ENCODE measurements around the gene COL4A4. TPM values are rescaled to one million over a fixed set of nuclear protein-coding genes. Genes with fewer than 3 reads are reported as not detected.

COL4A4 gene
- total RNA-seq, 1 donor from 2014 or later, result 5.2 TPM

DNA sequence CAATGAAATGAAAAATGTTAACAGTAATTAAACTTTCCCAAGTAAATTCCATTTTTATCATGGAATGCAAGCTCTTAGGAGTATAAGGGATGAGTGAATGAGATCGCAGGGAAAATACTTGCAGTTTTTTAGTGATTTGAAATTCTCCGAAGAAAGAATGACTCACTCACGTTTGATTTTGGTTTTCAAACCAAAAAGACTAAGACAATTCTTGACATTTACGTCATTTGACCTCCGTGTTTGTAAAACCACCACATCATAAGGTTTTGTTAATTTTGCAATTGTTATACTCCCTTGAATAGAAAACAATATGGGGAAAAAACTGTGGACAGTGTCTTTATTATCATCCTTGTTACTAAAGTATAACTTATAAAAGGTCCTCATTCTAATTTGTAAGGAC, 29.4 kb downstream of the COL4A4 start:
- no peak for DNase-seq (ENCODE audit: low read depth)
- H3K4me3 ChIP-seq (ENCODE audit: low read depth, low read length), result no peak overlapping the region
- TF ChIP-seq, protein P1, sequence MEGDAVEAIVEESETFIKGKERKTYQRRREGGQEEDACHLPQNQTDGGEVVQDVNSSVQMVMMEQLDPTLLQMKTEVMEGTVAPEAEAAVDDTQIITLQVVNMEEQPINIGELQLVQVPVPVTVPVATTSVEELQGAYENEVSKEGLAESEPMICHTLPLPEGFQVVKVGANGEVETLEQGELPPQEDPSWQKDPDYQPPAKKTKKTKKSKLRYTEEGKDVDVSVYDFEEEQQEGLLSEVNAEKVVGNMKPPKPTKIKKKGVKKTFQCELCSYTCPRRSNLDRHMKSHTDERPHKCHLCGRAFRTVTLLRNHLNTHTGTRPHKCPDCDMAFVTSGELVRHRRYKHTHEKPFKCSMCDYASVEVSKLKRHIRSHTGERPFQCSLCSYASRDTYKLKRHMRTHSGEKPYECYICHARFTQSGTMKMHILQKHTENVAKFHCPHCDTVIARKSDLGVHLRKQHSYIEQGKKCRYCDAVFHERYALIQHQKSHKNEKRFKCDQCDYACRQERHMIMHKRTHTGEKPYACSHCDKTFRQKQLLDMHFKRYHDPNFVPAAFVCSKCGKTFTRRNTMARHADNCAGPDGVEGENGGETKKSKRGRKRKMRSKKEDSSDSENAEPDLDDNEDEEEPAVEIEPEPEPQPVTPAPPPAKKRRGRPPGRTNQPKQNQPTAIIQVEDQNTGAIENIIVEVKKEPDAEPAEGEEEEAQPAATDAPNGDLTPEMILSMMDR (conservative IDR thresholded peaks at IDR 0.05; ENCODE audit: low read depth, low read length), result no peak

DNA sequence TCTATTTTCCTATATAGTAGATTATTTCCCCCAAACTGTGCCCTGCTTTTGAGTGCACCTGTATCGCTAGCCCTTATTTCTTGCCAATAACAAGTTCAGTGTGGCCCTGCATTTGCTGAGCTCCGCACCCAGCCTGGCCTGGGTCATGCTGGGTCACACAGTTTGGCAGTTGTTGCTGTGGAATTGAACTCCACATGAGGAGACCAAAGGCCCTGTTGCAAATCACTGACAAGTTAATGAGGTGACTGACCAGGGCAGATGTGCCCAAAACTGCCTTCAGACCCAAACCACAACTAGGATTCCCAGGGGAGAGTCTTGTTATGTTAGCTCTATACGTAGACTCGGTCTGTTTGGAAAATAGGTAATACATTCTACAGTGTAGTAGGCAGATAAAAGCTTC, 31.0 kb downstream of the COL4A4 start:
- DNase-seq (ENCODE audit: low read depth), result no peak
- TF ChIP-seq, protein P1 (conservative IDR thresholded peaks at IDR 0.05; ENCODE audit: low read depth, low read length), result no peak
- no peak overlapping the region for H3K4me3 ChIP-seq (ENCODE audit: low read depth, low read length)

DNA sequence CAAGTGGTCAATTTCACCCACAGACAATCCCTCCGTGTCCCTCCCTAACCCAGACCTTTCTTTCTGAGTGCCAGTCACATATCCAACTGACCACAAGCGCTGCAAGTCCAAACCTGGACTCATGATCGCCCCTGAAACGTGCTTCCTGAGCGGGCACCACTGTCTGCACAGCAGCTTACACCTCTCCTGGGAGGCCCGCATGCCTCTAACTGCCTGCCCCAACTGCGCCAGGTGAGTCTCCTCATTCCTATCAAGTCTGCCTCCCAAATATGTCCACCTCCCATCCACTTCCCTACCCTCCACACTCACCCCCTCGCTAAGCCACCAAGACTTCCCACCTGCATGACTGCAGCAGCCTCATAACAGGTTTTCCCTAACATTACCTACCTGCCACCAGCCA, 33.4 kb downstream of the COL4A4 start:
- no peak overlapping the region for H3K4me3 ChIP-seq (ENCODE audit: low read depth, low read length)
- TF ChIP-seq, protein P1 (conservative IDR thresholded peaks at IDR 0.05; ENCODE audit: low read depth, low read length), result no peak
- DNase-seq (ENCODE audit: low read depth), result no peak

DNA sequence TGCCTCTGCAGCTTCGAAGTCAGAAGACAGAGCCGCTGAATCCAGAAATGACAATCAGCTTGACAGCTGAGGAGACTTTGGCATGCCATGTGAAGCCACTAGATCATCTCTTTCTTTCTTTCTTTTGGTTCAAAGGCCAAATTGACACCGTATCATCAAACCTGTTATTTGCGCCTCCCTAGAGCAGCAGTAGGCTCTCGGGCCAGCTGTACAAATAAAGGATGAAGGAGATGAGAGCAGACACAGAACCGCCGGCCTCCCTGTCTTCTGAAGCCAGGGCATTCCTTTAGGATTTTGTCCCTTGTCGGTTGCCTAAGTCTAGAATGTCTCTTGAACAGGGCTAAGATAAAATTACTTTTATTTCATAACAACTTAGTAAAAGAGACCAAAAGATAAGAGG, 36.8 kb downstream of the COL4A4 start:
- H3K4me3 ChIP-seq (ENCODE audit: low read depth, low read length), result no peak overlapping the region
- TF ChIP-seq, protein P1 (conservative IDR thresholded peaks at IDR 0.05; ENCODE audit: low read depth, low read length), result no peak
- no peak for DNase-seq (ENCODE audit: low read depth)

DNA sequence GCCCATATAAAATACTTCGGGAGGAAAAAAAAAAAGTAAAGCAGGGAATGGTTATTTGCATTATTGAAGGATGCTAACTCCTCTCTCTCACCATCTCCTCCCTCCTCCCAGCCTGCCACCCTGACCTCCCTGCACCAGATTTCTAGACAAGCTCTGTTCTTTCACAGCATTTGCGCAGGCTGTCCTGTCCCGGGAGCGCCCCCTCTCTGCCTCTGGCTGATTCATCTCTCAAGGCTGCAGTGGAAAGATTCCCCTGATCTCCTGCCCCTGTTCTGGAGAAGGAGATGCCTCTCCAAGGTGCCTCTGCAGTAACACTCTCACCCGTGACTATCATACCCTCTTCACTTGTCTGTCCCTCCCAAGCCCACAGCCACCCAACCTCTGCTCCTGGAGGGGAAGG, 38.5 kb downstream of the COL4A4 start:
- no peak for DNase-seq (ENCODE audit: low read depth)
- no peak overlapping the region for H3K4me3 ChIP-seq (ENCODE audit: low read depth, low read length)
- TF ChIP-seq, protein P1 (conservative IDR thresholded peaks at IDR 0.05; ENCODE audit: low read depth, low read length), result no peak

DNA sequence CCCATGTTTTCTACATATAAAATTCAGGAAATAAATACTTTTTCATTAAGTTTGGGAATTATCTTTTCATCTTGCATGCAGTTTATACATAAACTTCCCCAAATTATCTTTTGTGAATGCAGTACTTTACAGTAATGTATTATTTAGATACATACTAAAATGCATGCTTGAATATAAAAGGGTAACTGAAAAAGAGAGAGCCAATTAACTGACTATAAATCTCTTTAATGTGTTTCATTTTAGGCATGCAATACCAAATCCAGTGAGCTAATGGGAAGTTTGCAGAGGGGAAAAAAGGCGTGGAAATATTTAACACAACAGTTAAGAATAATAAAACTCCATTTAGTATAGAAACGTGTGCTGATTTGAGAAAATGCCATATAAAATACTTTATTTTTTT, 39.2 kb downstream of the COL4A4 start:
- no peak overlapping the region for H3K4me3 ChIP-seq (ENCODE audit: low read depth, low read length)
- TF ChIP-seq, protein P1 (conservative IDR thresholded peaks at IDR 0.05; ENCODE audit: low read depth, low read length), result no peak
- no peak for DNase-seq (ENCODE audit: low read depth)

DNA sequence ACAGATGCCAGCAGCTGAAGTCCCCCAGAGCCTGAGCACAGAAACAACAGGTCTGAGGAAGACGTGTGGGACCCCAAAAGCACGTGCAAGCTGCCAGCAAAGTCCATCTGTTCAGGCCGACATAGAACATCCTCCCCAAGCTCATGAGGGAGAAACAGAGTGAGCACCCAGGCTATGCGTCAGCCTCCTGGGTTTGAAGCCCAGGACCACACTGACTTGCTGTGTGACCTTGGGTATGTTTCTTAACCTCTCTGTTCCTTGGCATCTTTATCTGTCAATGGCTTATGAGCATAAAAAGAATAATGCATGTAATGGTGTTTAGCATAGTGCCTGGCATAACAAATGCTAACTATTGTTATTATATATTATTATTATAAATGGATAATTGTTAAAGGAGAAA, 40.3 kb downstream of the COL4A4 start:
- no peak for DNase-seq (ENCODE audit: low read depth)

More for the DNA sequence above, 40.3 kb downstream of the COL4A4 start:
- TF ChIP-seq, protein P1 (conservative IDR thresholded peaks at IDR 0.05; ENCODE audit: low read depth, low read length), result no peak
- H3K4me3 ChIP-seq (ENCODE audit: low read depth, low read length), result no peak overlapping the region
